ENCODE data around the gene MKNK1.

The MKNK1 gene

GRCh38 chr1:46563341-46563740 lies 40.7 kb downstream of the MKNK1 start:
- TF ChIP-seq CTCF (IDR thresholded peaks at IDR 0.05; ENCODE audit: low read depth, low read length, missing control alignments): no peak
- DNase-seq (ENCODE audit: extremely low read depth, low read depth): no peak

GRCh38 chr1:46562498-46562897 lies 41.6 kb downstream of the MKNK1 start:
- H3K4me3 ChIP-seq (replicated peaks; ENCODE audit: low read depth, low read length): no peak overlapping the region
- TF ChIP-seq CTCF (IDR thresholded peaks at IDR 0.05; ENCODE audit: low read depth, low read length, missing control alignments): no peak
- no peak for DNase-seq (ENCODE audit: extremely low read depth, low read depth)

More at GRCh38 chr1:46563341-46563740, 40.7 kb downstream of the MKNK1 start:
- H3K4me3 ChIP-seq (replicated peaks; ENCODE audit: low read depth, low read length): no peak overlapping the region

- TF ChIP-seq CTCF (IDR thresholded peaks at IDR 0.05; ENCODE audit: low read depth, low read length, missing control alignments): no peak
- no peak overlapping the region for H3K4me3 ChIP-seq (replicated peaks; ENCODE audit: low read depth, low read length)
- no peak for DNase-seq (ENCODE audit: extremely low read depth, low read depth)
These were observed 45.1 kb downstream of the MKNK1 start for GRCh38 chr1:46558966-46559365.

- no peak for DNase-seq (ENCODE audit: extremely low read depth, low read depth)
These were observed 45.7 kb downstream of the MKNK1 start for GRCh38 chr1:46558141-46558963.

GRCh38 chr1:46557403-46557802 lies 46.7 kb downstream of the MKNK1 start:
- no peak for DNase-seq (ENCODE audit: extremely low read depth, low read depth)
- TF ChIP-seq CTCF (IDR thresholded peaks at IDR 0.05; ENCODE audit: low read depth, low read length, missing control alignments): no peak
- H3K4me3 ChIP-seq (replicated peaks; ENCODE audit: low read depth, low read length): no peak overlapping the region

More at GRCh38 chr1:46558141-46558963, 45.7 kb downstream of the MKNK1 start:
- no peak for TF ChIP-seq CTCF (IDR thresholded peaks at IDR 0.05; ENCODE audit: low read depth, low read length, missing control alignments)
- no peak overlapping the region for H3K4me3 ChIP-seq (replicated peaks; ENCODE audit: low read depth, low read length)

- no peak for TF ChIP-seq CTCF (IDR thresholded peaks at IDR 0.05; ENCODE audit: low read depth, low read length, missing control alignments)
- no peak for DNase-seq (ENCODE audit: extremely low read depth, low read depth)
- H3K4me3 ChIP-seq (replicated peaks; ENCODE audit: low read depth, low read length): no peak overlapping the region
These were observed 47.2 kb downstream of the MKNK1 start for GRCh38 chr1:46556822-46557221.

Data from HFF-Myc (cell line).